Activated B cell treated with CpG ODN at 0.5 μM for 24 hours (primary cell): ENCODE results near the gene NAA35. TPM values are rescaled to one million over a fixed set of nuclear protein-coding genes. Genes with fewer than 3 reads are reported as not detected.
"Not testable (repeated sequence)": the region's sequence is repeated elsewhere in the genome, so short reads cannot be mapped to it uniquely, and the experiment has no call there.

Experiments used
- ATAC-seq: fragments of 200-7000 bp; cut with Tn5 transposase; one replicate; pipeline ENCODE4 v1.10.0; 2021; ENCODE audit warnings: low read depth, mild to moderate bottlenecking, moderate library complexity
- CTCF ChIA-PET: fragments of 350-600 bp; sonication (Branson Sonifier 250); formaldehyde crosslinking; loops from one replicate; lab custom pipeline; 2021; ENCODE audit warnings: antibody characterized with exemption; lab: Charles Lee
- POLR2A ChIA-PET: fragments of 350-600 bp; sonication (Branson Sonifier 250); formaldehyde crosslinking; loops from one replicate; lab custom pipeline; 2021; ENCODE audit warnings: antibody characterized with exemption; lab: Charles Lee
- DNase-seq: peaks from one replicate; pipeline ENCODE4 v3.0.0; 2022
- H3K27ac Mint-ChIP-seq: one replicate; pipeline ENCODE4 v1.8.0; 2020; ENCODE audit warnings: mixed read lengths
- H3K27me3 Mint-ChIP-seq: one replicate; pipeline ENCODE4 v1.8.0; 2021; ENCODE audit warnings: mixed read lengths
- H3K36me3 Mint-ChIP-seq: one replicate; pipeline ENCODE4 v1.8.0; 2021; ENCODE audit warnings: low read depth, mixed read lengths
- H3K4me1 Mint-ChIP-seq: one replicate; pipeline ENCODE4 v1.8.0; 2021; ENCODE audit warnings: mixed read lengths
- H3K4me3 Mint-ChIP-seq: one replicate; pipeline ENCODE4 v1.8.0; 2020; ENCODE audit warnings: mild to moderate bottlenecking, mixed read lengths
- H3K9me3 Mint-ChIP-seq: one replicate; pipeline ENCODE4 v1.8.0; 2020; ENCODE audit warnings: mixed read lengths
- CTCF ChIP-seq: fragments of 200-600 bp; IDR thresholded peaks from one replicate; pipeline ENCODE4 v1.8.0; 2022; ENCODE audit warnings: antibody characterized with exemption, mild to moderate bottlenecking
- intact Hi-C: fragments of 100-400 bp; cut with micrococcal nuclease; formaldehyde crosslinking; loops from one replicate; pipeline ENCODE4 v1.15.1; 2024
- total RNA-seq: library from RNA; stranded (reverse); gene quantifications from 2 replicates; pipeline ENCODE4 v1.2.3, GENCODE V29; 2022

NAA35 gene
- total RNA-seq, 1 donor from 2014 or later = 18.9 TPM

- ATAC-seq (no peak), DNase-seq (no peak)
- no peak for TF ChIP-seq CTCF
- intact Hi-C loops = no loop called here
- ChIA-PET POLR2A (no interaction called here), CTCF (no interaction called here)
- H3K27me3 Mint-ChIP-seq = no peaks in the 10 kb centered on the region
- no peak overlapping the region for H3K27ac Mint-ChIP-seq
- H3K36me3 Mint-ChIP-seq = peaks cover 71% of the 10 kb centered on the region
- H3K4me1 Mint-ChIP-seq = no peaks in the 10 kb centered on the region
- no peaks in the 10 kb centered on the region for H3K9me3 Mint-ChIP-seq
- H3K4me3 Mint-ChIP-seq = no peak overlapping the region
Measured at GRCh38 chr9:85964526-85964925, 23.6 kb downstream of the NAA35 start.

DNA sequence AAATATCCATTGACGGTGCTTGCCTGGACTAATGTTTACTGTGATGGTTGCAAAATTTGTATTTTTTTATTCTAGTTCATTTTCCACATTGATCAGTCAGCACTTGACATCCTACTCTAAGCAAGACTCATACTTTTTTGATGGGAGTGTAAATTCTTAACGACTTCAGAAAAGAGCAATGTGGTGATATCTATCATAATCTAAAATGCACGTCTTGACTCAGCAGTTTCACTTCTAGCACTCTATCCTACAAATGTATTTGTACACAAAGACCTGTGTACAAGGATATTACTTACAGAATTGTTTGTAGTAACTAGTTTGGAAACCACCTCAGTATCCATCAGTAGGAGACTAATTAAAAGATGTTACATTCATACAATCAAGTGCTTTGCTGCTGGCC lies 24.0 kb downstream of the NAA35 start:
- no peak overlapping the region for H3K4me3 Mint-ChIP-seq
- peaks cover 71% of the 10 kb centered on the region for H3K36me3 Mint-ChIP-seq
- intact Hi-C loops = no loop called here
- H3K4me1 Mint-ChIP-seq = no peaks in the 10 kb centered on the region
- no peak for ATAC-seq
- TF ChIP-seq CTCF = no peak
- ChIA-PET POLR2A (no interaction called here), CTCF (no interaction called here)
- H3K27me3 Mint-ChIP-seq = no peaks in the 10 kb centered on the region
- no peak for DNase-seq
- H3K27ac Mint-ChIP-seq = no peak overlapping the region
- H3K9me3 Mint-ChIP-seq = no peaks in the 10 kb centered on the region

GRCh38 chr9:85969727-85970126 lies 28.8 kb downstream of the NAA35 start:
- CTCF ChIA-PET = no interaction called here
- intact Hi-C loops = no loop called here
- no peaks in the 10 kb centered on the region for H3K9me3 Mint-ChIP-seq
- peaks cover 71% of the 10 kb centered on the region for H3K36me3 Mint-ChIP-seq
- no peak for TF ChIP-seq CTCF
- no peaks in the 10 kb centered on the region for H3K4me1 Mint-ChIP-seq
- DNase-seq (no peak), ATAC-seq (no peak)
- H3K27me3 Mint-ChIP-seq = no peaks in the 10 kb centered on the region
- POLR2A ChIA-PET = no interaction called here
- no peak overlapping the region for H3K27ac Mint-ChIP-seq
- no peak overlapping the region for H3K4me3 Mint-ChIP-seq

DNA sequence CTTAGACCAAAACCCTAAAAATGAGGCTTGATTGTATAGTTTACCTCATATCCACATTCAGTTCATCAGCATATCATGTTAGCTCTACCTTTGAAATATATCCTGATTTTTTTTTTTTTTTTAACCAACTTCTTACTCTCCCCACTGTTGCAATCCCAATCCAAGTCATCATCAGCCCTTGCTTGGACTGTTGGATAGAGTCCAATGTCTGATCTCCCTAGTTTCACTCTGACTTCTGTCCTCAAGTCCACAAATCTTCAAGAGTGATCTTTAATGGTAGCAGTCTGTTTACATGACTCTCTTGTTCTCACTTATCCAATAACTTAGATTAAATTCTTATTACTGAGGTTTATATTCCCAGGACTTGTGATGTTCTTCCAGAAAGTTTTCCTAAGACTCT lies 30.8 kb downstream of the NAA35 start:
- no peak for TF ChIP-seq CTCF
- ChIA-PET CTCF (no interaction called here), POLR2A (interaction anchor here (0.7 kb wide), 1 partner anchor 82 kb away, joined by 3 read pairs; no protein-coding TSS in a partner anchor)
- no peak for ATAC-seq
- intact Hi-C loops = no loop called here
- no peaks in the 10 kb centered on the region for H3K4me1 Mint-ChIP-seq
- DNase-seq = no peak
- peaks cover 69% of the 10 kb centered on the region for H3K36me3 Mint-ChIP-seq
- no peak overlapping the region for H3K27ac Mint-ChIP-seq
- no peak overlapping the region for H3K4me3 Mint-ChIP-seq
- no peaks in the 10 kb centered on the region for H3K9me3 Mint-ChIP-seq
- no peaks in the 10 kb centered on the region for H3K27me3 Mint-ChIP-seq

- Mint-ChIP-seq H3K27ac (no peak overlapping the region), H3K9me3 (no peaks in the 10 kb centered on the region), H3K36me3 (peaks cover 73% of the 10 kb centered on the region), H3K27me3 (no peaks in the 10 kb centered on the region), H3K4me1 (no peaks in the 10 kb centered on the region), H3K4me3 (no peak overlapping the region)
- DNase-seq (no peak), ATAC-seq (no peak)
- intact Hi-C loops = no loop called here
- POLR2A ChIA-PET = no interaction called here
- CTCF ChIA-PET = no interaction called here
- TF ChIP-seq CTCF = no peak
Measured at GRCh38 chr9:85973238-85973637, 32.3 kb downstream of the NAA35 start.

DNA sequence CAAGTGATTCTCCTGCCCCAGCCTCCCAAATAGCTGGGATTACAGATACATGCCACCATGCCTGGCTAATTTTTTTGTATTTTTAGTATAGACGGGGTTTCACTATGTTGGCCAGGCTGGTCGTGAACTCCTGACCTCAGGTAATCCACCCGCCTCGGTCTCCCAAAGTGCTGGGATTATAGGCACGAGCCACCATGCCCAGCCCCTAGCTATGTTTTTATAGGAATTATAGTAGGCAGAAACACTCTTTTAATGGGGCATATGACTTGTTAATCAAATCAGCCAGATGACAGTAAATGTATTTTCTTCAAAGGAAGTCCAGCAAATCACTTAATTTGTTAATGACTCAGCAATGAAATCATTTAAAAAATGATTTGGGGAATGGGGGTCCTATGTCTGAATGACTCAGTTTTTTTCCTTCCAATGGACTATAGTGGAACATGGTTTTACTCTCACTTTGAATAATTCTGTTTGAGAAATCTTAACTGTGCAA lies 33.2 kb downstream of the NAA35 start:
- H3K4me1 Mint-ChIP-seq, POLR2A ChIA-PET, ATAC-seq, H3K27me3 Mint-ChIP-seq, H3K4me3 Mint-ChIP-seq, DNase-seq, H3K9me3 Mint-ChIP-seq, CTCF ChIA-PET, H3K27ac Mint-ChIP-seq, intact Hi-C loops: not testable (repeated sequence)
- H3K36me3 Mint-ChIP-seq = peaks cover 75% of the 10 kb centered on the region
